Raji (cell line): ENCODE measurements around the gene PGK1.

ENCODE experiments used
- POLR2A ChIP-seq: IDR thresholded peaks from 2 replicates; pipeline ENCODE4 v1.6.1; 2011; ENCODE audit warnings: low read depth, low read length, control low read depth; ENCODE audit not compliant: insufficient read depth

Gene PGK1

DNA sequence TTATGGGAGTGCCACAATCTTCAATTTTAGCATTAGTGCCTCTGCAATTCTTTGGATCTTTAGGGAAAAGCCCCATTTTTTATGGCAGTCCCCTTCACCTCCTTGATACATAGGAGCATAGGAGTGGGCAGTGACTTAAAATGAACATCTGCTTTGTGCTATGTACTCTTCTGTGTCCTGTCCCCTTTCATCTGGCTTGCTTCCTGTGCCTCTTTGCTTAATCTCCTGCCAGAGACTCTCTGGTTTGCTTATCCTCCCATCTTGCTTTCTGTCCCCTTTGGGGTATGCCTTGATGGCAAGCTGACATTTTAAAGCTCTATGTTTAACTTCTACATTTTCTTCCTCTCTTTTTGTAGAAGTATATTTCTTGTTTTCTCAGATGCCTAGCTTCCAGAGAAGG lies 12.3 kb downstream of the PGK1 start:
- TF ChIP-seq POLR2A: no peak

DNA sequence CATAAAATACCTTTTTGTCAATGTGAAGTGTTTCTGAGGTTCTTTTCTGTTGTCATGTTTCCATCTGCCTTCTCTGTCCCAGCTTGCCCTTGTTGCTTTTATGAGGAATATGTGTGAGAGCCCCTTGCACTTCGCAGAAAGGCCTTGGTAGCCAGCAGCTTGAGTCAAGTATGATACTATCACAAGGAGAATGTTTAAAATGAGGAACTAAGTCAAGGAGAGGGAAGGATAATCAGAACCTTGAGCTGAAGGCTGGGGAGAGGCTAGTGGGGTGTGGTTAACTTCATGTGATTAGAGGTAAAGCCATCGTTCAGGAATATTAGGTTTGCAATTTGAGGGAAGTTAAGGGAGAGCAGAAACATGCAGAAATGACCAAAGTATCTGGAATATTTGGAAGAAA lies 12.7 kb downstream of the PGK1 start:
- no peak for TF ChIP-seq POLR2A

DNA sequence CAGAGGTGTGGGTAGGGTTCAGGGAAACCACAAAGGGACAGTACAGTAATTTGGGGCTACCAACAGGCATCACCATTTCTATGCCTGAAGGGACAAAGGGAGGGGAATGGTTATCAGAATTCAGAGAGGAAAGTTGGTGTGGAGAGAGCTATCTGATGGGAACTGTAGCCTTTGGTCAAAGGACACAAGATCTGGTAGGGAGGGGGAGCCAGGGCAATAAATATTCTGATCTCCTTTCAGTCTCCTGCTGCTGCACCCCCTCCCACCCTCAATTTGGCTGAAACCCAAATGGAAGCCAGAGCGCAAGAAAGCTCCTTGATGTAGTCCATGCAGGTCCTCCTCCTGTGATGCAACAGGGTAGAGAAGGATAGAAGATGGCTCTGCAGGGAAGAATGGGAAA lies 14.6 kb downstream of the PGK1 start:
- TF ChIP-seq POLR2A: no peak

- no peak for TF ChIP-seq POLR2A
Measured at GRCh38 chrX:78119521-78120227, 15.6 kb downstream of the PGK1 start.

DNA sequence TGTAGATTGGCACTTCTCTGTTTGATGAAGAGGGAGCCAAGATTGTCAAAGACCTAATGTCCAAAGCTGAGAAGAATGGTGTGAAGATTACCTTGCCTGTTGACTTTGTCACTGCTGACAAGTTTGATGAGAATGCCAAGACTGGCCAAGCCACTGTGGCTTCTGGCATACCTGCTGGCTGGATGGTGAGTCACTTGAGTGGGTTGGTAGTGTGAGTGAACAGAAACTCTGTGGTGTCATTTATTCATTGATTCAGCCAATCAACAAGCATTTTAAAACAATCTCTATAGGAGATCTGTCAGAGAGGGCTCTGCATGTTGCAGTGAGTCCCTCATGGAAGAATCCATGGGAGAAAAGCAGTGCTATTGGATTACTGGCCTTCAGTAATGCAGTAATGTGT lies 19.1 kb downstream of the PGK1 start:
- TF ChIP-seq POLR2A: no peak

DNA sequence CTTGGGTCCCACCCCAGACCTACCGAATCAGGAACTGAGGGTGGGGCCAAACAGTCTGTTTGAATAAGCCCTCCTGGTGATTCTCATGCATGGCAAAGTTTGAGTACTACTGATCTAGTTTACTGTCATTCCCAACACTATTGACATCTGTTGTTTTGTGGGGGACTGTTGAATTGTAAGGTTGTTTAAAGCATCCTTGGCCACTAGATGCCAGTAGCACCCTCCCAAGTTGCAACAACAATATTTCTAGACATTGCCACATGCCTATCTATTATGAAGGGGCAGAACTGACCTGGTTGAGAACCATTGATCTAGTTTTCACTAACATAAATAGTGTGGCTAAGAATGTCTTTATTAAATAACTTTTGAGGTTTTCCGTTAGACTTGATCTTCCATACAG lies 20.3 kb downstream of the PGK1 start:
- TF ChIP-seq POLR2A: no peak

DNA sequence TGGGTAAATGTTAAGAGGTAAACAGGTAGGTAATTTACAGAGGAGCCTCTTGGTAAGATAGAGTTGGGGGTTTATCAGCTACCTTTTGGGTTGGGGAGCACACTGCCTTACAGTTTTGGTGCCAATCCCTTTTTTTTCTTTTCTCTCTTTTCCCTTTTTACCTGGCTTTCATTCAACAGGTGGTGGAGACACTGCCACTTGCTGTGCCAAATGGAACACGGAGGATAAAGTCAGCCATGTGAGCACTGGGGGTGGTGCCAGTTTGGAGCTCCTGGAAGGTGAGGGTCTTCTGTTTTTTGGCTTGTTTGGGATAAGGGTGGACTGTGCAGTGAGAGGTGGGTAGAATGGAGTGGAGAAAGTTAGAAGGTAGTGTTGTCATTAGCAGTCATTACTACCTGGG lies 21.1 kb downstream of the PGK1 start:
- no peak for TF ChIP-seq POLR2A

DNA sequence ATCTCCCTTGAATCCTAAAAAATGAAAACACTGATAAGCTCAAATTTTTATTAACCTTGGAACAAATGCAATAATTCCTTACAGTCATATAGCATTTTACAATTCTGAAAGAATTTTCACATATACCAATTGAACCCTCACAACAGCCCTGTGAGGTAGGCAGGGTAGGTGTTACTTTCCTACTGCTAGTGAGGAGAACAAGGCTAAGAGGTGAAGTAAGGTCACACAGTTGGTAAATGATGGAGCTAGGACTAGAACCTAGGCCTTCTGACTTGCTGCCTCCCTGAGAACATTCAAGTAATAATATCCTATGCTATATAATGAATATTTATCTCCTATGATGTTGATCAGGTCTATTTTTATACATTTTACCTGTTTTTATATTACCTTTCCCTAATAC lies 25.7 kb downstream of the PGK1 start:
- no peak for TF ChIP-seq POLR2A

GRCh38 chrX:78130396-78130795 lies 26.3 kb downstream of the PGK1 start:
- no peak for TF ChIP-seq POLR2A

DNA sequence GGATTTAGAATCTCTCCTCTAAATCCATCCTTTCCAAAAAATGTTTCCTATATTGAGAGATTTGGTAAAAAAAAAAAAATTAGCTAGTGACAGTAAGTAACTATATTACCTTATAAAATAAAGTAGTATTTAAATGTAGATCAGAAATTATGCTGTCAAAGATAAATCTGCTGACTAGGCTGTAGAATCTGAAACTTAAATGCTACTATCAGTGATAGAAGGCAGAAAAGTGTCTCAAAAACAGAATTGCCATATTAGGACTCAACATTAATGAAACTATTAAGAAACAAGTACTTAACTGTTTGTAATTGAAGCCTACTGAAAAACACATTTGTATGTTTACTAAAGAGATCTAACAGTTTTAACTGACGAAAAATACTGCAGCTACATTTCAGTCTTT lies 27.1 kb downstream of the PGK1 start:
- no peak for TF ChIP-seq POLR2A

DNA sequence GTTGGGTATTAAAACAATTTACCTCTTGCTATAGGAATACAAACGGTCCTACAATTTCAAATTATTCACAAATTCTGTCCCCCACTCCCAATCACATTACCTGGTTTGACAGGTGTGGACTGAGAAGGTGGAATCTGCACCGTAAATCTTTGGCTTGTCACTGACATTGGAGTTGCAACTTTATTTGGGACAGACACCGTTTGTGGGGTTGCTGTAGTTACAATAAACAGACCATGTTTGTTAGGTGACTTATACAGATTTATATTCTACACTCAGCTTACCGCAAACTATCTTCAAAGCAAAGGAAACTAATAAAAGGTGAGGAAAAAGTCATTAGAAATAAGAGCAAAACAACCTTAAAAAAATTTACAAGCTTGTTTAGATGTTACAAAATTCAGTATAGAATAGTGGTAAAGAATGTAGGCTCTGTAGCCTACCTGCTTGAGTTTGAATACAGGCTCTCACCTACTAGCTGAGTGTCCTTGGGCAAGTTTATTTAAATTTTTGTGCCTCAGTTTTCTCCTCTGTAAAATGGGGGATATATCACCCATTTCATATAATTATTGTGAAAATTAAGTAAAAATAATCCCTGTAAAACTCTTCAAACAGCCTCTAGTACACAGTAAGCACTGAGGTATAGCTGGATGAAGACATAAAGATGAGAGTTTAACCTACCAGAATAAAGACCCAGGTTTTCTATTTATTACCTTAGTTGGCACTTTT lies 29.4 kb downstream of the PGK1 start:
- no peak for TF ChIP-seq POLR2A

DNA sequence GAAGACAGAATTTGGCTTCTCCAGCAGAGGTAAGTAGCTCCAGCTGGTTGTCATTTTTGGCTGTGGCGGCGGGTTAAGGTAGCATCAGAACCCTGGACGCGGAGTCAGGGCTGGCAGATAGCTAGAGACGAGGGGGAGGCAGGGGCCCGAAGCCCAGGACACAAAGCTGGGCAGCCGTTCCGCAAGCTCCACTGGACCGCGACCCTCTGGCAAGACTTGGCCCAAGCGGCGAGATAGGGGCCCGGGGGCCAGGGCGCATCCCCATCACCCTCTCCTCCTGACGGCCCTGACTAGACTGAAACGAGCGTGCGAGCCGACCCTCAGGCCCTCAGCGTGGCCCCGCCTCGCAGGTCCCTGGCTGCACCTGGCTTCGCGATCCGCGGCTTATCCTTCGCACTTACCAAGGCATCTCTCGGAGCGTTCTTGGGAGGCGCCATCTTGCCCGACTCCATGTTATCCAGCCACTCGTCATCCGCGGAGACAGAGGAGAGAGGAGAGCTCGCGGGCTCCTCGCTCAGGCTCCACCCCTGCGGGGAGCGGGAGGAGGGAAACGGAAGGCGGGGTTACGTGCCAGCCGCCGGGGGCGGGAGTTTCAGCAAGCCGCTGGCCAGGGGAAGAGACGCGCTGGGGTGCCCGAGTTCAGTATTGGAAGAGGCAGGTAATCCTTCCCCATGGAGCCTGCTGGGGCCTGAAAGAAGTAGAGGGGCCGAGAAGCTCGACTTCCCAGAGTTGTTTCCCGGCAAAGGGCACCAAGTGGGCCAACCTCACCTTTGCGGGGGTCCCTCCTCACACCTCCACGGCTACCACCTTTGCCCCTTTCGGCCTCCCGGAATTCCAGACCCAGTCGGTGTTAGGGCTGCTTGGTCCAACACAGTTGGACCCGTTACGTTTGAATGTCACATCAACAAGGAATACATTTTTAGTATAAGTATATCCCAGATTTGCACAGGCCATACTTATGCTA lies 35.4 kb downstream of the PGK1 start, which contains the start of gene TAF9B:
TSS of gene TAF9B (minus strand) at position 491 of the 964 bp plus-strand sequence. CDS start at position 452, 39 bp downstream.
- peak; percentile 52 for TF ChIP-seq POLR2A

DNA sequence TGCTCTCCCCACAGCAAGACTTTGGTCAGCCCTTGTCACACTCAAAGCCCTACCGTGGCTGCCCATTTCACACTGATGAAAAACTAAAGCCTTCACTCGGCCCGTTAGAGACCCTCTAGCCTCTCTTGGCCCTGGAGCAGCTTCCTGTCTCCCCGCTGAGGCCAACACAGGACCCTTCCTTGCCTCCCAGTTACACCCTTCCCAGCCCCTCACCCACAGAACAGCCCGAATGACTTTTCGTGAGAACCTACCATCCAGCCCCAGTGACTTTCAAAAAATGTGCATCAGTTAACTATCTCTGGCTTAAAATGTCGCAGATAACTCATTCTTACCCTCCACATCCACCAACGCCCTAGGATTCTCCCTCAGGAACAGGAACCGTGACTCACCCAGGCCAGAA lies 36.2 kb downstream of the PGK1 start:
- no peak for TF ChIP-seq POLR2A

- no peak for TF ChIP-seq POLR2A
Measured at GRCh38 chrX:78165425-78165824, 61.4 kb downstream of the PGK1 start.

DNA sequence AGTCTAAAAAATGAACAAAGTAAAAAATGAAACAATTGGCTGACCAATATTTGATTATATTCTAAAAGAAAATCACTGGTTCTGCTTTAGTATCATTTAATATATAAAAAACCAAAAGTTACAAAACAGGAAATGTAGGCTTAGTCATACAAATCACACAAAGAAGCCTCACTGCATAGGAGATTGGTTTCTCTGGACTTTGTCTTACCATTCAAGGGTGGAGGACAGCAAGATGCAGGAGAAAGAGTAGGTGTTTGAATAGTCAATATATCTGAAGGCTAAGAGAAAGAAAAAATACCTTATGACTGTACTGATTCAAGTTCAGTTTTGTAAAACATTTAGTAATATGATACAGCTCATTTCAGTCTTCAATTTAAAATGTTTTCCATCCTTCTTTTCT lies 64.0 kb downstream of the PGK1 start:
- TF ChIP-seq POLR2A: no peak
